ENCODE results near the gene MIF4GD. TPM values are rescaled to one million over a fixed set of nuclear protein-coding genes. Genes with fewer than 3 reads are reported as not detected.
"Not testable (repeated sequence)": the region's sequence is repeated elsewhere in the genome, so short reads cannot be mapped to it uniquely, and the experiment has no call there.

Gene MIF4GD, protein sequence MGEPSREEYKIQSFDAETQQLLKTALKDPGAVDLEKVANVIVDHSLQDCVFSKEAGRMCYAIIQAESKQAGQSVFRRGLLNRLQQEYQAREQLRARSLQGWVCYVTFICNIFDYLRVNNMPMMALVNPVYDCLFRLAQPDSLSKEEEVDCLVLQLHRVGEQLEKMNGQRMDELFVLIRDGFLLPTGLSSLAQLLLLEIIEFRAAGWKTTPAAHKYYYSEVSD
- 19.2 TPM for polyA plus RNA-seq (ENCODE audit: insufficient read length)
- long read RNA-seq, donor 1, transcript MIF4GD-202 (6 exons, 1,306 nt) = major isoform, 10 of 28 reads
- long read RNA-seq, donor 1, partial matches to known transcripts = 11 of 28 reads
- long read RNA-seq, donor 1, other reads (novel, unspliced or antisense) = 0 of 28 reads
- long read RNA-seq, donor 2, transcript MIF4GD-202 (6 exons, 1,306 nt) = major isoform, 5 of 15 reads
- long read RNA-seq, donor 2, partial matches to known transcripts = 6 of 15 reads
- long read RNA-seq, donor 2, other reads (novel, unspliced or antisense) = 0 of 15 reads
- long read RNA-seq, donor 3, partial matches to known transcripts = 9 of 15 reads
- long read RNA-seq, donor 3, other reads (novel, unspliced or antisense) = 0 of 15 reads
- long read RNA-seq, donor 4, partial matches to known transcripts = 0 of 1 reads
- long read RNA-seq, donor 4, other reads (novel, unspliced or antisense) = 0 of 1 reads
- long read RNA-seq, donor 5, transcript MIF4GD-202 (6 exons, 1,306 nt) = major isoform, 12 of 153 reads
- long read RNA-seq, donor 5, transcript MIF4GD-214 (5 exons, 1,230 nt) = minor isoform, 7 of 153 reads
- long read RNA-seq, donor 5, partial matches to known transcripts = 128 of 153 reads
- long read RNA-seq, donor 5, other reads (novel, unspliced or antisense) = 0 of 153 reads
- long read RNA-seq, donor 6, partial matches to known transcripts = 0 of 7 reads
- long read RNA-seq, donor 6, other reads (novel, unspliced or antisense) = 0 of 7 reads
- long read RNA-seq, donor 7, transcript MIF4GD-202 (6 exons, 1,306 nt) = major isoform, 15 of 33 reads
- long read RNA-seq, donor 7, partial matches to known transcripts = 13 of 33 reads
- long read RNA-seq, donor 7, other reads (novel, unspliced or antisense) = 0 of 33 reads
- long read RNA-seq, donor 8, partial matches to known transcripts = 8 of 12 reads
- long read RNA-seq, donor 8, other reads (novel, unspliced or antisense) = 0 of 12 reads

GRCh38 chr17:75270966-75271232 is at the start of gene MIF4GD:
Gene MIF4GD (minus strand): TSS chr17:75271231. CDS start chr17:75270195, 1,036 bp downstream.
- no peak for DNase-seq

- DNase-seq = no peak
Measured at GRCh38 chr17:75319904-75320691, 49.1 kb upstream of the MIF4GD start.

DNA sequence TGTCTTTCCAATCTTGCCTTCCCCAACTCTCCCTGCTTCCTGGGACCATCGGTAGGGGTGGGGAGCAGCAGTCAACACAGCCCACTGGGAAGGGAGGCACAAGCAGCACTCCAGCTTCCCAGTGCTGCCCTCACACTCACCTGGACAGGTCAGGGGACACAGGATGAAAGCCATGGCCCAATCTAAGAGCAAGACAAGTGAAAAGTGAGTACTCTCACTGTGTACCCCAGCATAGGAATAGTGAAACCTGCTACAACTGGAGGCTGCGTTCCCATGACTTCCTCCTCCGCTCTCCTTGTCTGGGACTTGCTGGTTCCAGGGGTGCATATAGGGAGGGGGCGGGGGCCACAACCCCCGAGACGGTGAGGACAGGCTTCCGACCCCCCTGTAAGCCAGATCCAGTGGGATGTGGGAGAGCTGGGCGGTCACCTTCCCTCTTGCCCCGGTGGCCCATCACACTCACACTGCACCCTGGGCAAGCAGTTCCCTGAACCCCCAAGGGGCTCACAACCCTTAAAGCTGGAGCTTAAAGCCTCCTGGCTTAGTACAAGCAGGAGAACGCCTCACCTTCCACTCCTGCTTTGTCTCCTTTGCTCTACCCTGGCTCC is 47.7 kb upstream of the MIF4GD start:
- no peak for DNase-seq

DNA sequence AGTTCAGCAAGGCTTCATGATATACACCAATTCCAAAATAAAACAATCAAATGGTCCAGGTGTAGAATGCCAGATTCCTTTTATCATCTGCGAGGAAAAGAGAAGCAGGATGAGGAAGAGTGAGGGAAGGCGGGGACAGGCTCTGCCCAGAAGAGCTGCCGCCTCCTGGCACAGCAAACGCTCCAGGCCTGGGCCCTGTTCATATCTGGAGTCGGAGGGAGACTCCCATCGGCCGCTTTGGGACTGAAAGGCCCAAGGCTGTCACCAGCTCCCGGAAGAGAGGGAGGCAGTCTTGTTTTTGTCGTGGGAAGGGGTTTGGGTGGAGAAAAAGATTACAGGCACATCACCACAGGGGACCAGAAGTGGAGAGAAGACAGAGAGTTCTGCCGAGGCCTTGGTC is 47.2 kb upstream of the MIF4GD start:
- no peak for DNase-seq

DNA sequence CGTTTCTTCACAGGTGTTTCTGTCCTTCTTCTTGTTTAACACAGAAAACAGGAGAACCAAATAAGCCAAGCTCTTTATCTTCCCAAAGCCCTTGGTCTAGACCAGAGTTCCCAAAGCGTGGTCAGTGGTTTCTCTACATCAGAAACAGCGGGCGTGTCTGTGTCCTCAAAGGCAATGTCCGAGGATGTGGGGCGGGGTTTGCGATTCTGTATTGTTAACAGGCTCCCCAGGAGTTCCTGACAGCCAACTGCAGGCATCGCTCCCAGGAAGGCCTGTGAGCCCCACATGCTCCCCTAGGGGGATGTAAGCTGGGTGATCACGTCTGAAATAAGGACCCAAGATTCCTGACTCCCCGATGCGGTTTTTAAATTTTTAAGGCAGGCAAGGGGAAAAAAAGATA is 46.6 kb upstream of the MIF4GD start:
- no peak for DNase-seq

- DNase-seq = no peak
Measured at GRCh38 chr17:75316253-75316652, 45.2 kb upstream of the MIF4GD start.

DNA sequence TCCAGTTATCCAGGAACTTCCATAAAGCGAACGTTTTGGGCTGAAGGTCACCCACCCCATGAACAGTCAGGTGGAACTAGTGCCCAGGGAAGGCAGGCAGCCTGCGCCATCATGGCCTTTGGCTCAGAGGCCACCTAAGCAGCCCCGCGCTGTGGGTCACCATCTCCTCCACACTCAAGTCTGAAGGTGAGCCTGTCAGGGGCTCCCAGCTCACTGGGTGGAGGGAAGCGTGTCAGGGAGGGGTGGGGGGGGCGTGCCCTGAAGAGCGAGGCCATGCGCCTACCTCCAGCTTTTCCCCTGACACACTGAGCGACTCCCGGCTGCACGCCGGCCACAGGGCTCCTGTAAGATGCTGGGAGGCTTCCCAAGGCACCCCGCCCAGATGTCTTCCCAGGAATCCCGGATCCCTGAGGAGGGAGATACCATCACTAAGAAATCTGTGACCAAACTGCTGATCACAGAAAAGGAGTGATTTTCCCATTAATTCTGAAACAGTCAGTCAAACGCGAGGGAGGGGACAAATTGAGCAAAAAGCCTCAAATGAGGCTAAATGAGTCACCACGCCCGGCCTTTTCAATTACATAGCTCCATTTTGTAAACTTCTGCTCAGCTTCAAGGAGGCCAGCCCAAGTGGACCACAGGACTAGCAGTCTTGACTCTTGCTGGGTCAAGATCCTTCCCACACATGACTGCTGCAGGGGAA is 44.7 kb upstream of the MIF4GD start:
- DNase-seq = no peak

DNA sequence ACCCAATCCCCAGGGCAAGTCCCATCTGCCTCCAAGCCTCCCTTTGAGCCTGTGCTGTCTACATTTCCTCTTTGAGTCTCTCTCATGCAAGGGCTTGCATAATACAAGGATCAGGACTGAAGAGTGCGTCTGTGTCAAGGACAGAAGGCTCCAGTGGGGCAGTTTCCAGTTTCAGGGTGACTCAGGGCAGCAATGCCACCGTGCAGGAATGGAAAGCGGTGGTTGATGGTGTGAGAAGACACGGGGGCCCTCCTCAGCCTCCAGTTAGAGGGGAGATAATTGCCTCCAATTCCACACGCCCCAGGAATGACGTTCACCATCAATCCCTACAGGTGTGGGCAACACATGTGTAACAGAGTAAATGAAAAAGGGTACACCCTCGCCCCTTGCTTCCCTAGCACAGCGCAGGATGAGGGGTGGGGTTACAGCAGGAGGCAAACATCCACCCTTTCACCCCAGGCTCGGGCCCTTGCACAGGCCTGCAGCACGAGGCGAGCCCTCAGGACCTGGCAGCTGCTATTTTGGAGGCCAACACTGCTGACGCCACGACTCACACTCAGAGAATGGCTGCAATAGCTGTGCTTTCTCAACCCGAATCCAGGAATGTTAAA is 43.0 kb upstream of the MIF4GD start:
- DNase-seq = no peak

- DNase-seq = no peak
Measured at GRCh38 chr17:75308732-75309629, 38.0 kb upstream of the MIF4GD start.

DNA sequence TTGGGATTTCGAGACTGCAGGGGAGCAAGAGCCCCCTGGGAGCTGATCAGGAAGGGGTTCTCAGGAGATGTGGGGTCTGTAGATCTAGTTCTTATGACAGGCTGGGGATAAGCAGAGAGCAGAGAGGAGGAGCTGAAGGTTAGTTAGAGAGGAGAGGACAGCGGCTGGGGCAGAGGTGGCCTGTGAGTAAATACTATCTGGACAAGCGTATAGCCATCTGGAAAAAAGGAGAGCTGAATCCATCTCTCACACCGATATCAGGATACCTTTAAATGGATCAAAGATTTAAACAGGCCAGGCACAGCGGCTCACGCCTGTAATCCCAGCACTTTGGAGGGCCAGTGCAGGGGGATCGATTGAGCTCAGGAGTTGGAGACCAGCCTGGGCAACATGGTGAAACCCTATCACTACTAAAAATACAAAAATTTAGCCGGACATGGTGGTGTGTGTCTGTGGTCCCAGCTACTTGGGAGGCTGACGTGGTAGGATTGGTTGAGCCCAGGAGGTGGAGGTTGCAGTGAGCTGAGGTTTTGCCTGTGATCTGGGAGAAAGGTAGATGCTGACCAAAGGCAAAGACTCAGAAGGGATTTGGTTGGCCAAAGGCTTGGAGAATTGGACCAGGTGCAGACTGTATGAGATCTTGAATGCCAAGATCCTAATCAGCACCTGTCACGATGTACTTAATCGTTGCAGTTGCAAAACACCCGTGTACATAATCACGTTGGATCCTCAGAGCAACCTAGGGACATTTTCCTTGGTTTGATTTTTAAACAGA is 37.1 kb upstream of the MIF4GD start:
- DNase-seq = no peak

DNA sequence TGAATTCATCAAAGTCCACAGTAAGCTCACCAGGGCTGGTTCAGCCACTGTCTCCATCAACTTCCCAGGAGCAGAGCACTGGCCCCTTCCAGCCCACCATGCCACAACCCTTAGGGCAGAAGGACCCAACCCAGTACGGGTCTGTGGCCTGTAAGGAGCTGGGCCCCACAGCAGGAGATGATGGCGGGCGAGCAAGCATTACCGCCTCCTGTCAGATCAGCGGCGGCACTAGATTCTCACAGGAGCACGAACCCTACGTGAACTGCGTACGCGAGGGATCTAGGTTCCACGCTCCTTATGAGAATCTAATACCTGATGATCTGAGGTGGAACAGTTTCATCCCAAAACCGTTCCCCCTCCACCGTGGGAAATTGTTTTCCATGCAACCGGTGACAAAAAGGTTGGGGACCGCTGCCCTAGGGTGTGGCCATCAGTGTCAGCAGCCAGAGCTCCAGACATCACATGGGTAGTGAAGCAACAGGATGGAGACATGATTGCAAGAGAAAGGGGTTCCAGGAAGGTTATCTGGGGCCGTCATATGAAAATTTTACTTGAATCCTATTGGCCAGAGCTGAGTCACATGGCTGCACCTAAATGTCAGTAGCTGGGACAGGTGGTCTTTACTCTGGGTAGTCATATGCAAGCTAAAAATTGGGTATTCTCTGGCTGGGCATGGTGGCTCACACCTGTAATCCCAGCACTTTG is 30.6 kb upstream of the MIF4GD start:
- DNase-seq = no peak

- DNase-seq = no peak
Measured at GRCh38 chr17:75301049-75301448, 30.0 kb upstream of the MIF4GD start.

DNA sequence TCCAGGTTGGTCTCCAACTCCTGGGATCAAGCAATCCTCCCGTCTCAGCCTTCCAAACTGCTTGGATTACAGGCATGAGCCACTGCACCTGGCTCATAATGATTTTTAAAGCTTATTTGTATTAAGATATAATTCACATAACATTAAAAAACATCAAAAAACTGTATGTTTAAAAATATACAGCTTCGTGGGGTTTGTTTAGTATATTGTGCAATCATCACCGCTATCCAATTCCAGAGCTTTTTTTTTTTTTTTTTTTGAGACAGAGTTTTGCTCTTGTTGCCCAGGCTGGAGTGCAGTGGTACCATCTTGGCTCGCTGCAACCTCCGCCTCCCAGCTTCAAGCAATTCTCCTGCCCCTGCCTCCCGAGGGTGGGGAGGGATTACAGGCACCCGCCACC is 29.2 kb upstream of the MIF4GD start:
- no peak for DNase-seq

- DNase-seq = no peak
Measured at GRCh38 chr17:75295201-75296158, 24.4 kb upstream of the MIF4GD start.

- DNase-seq = not testable (repeated sequence)
Measured at GRCh38 chr17:75292810-75293448, 21.9 kb upstream of the MIF4GD start.

DNA sequence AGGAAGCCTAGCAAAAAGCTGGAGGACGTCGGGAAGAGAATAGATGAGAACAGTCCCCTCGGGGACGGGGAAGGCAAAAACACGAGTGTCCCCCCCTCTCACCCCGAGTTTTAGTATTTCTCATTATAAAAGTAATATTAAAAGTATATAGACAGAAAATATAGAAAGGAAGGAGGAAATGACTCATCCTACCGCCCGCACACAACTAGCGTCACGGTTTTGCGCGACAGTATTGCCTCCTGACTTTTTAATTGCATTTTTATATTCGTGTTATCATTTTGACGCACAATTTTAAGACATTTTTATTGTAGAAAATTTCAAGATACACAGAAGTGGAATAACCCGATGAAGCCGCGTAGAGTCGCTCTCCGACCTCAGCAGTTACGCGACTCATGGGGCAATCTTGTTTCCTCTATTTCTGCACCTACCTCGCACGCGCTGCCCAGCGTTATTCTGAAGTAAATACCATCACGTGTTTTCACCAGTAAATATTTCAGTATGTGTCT is 18.9 kb upstream of the MIF4GD start:
- no peak for DNase-seq

All from left kidney (tissue), 8 donors.